ENCODE results near the gene SCAP.
"Not testable (repeated sequence)": the region's sequence is repeated elsewhere in the genome, so short reads cannot be mapped to it uniquely, and the experiment has no call there.

DNA sequence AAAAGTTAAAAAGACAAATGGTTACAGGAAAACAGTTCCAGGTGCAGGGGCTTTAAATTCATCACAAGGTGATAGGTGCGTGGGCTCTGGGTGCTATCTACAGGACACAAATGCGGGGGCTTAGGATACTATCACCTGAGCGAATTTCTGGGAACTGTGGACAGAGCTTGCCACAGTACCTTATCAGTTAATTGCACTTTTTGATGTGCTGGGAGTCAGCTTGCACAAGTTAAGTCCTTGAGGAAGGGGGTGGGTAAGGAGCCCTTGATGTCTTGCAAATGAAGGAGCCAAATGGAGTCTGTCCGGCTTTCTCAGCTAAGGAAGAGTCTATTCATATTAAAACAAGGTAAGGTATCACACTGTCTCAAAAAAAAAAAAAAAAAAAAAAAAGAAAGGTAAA is 6.0 kb upstream of the SCAP start:
- TF ChIP-seq, protein P1, sequence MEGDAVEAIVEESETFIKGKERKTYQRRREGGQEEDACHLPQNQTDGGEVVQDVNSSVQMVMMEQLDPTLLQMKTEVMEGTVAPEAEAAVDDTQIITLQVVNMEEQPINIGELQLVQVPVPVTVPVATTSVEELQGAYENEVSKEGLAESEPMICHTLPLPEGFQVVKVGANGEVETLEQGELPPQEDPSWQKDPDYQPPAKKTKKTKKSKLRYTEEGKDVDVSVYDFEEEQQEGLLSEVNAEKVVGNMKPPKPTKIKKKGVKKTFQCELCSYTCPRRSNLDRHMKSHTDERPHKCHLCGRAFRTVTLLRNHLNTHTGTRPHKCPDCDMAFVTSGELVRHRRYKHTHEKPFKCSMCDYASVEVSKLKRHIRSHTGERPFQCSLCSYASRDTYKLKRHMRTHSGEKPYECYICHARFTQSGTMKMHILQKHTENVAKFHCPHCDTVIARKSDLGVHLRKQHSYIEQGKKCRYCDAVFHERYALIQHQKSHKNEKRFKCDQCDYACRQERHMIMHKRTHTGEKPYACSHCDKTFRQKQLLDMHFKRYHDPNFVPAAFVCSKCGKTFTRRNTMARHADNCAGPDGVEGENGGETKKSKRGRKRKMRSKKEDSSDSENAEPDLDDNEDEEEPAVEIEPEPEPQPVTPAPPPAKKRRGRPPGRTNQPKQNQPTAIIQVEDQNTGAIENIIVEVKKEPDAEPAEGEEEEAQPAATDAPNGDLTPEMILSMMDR (IDR thresholded peaks at IDR 0.05) = not testable (repeated sequence)
- TF ChIP-seq POLR2A (IDR thresholded peaks at IDR 0.05) = not testable (repeated sequence)
